Ecto neural progenitor cell (in vitro differentiated cells): ENCODE measurements around the gene NFATC1.
A peak's percentile ranks its signal among the peaks of the same experiment; 100 is the strongest.

Source experiments
- DNase-seq: peaks from one replicate; pipeline ENCODE4 v3.0.0-alpha.2; 2018; ENCODE audit warnings: low spot score

NFATC1 gene

GRCh38 chr18:79521416-79522205 lies 125.9 kb downstream of the NFATC1 start:
- DNase-seq: peak; percentile 9

GRCh38 chr18:79522451-79523205 lies 126.9 kb downstream of the NFATC1 start:
- peak; percentile 48 for DNase-seq

- peak; percentile 9 for DNase-seq
Measured at GRCh38 chr18:79523206-79523735, 127.5 kb downstream of the NFATC1 start.

GRCh38 chr18:79523736-79524180 lies 128.0 kb downstream of the NFATC1 start:
- DNase-seq: peak; percentile 37

GRCh38 chr18:79524181-79525078 lies 128.7 kb downstream of the NFATC1 start:
- no peak for DNase-seq

- DNase-seq: no peak
Measured at GRCh38 chr18:79525556-79526467, 130.1 kb downstream of the NFATC1 start.

- no peak for DNase-seq
Measured at GRCh38 chr18:79526468-79527460, 131.0 kb downstream of the NFATC1 start.

- no peak for DNase-seq
Measured at GRCh38 chr18:79527656-79528315, 132.1 kb downstream of the NFATC1 start.

- DNase-seq: no peak
Measured at GRCh38 chr18:79528316-79528695, 132.6 kb downstream of the NFATC1 start.

GRCh38 chr18:79528846-79529245 lies 133.1 kb downstream of the NFATC1 start:
- DNase-seq: peak; percentile 80

- DNase-seq: no peak
Measured at GRCh38 chr18:79529296-79529695, 133.6 kb downstream of the NFATC1 start.

GRCh38 chr18:79529991-79530390 lies 134.3 kb downstream of the NFATC1 start:
- DNase-seq: no peak

GRCh38 chr18:79530821-79531220 lies 135.1 kb downstream of the NFATC1 start:
- DNase-seq: no peak

- no peak for DNase-seq
Measured at GRCh38 chr18:79531386-79531785, 135.7 kb downstream of the NFATC1 start.

GRCh38 chr18:79531926-79532312 lies 136.2 kb downstream of the NFATC1 start:
- DNase-seq: no peak

GRCh38 chr18:79532313-79533007 lies 136.7 kb downstream of the NFATC1 start:
- DNase-seq: no peak

GRCh38 chr18:79533146-79533545 lies 137.4 kb downstream of the NFATC1 start:
- DNase-seq: no peak

- no peak for DNase-seq
Measured at GRCh38 chr18:79533591-79533990, 137.9 kb downstream of the NFATC1 start.
